Fibroblast of villous mesenchyme (primary cell): ENCODE measurements around the gene ERFE. TPM values are rescaled to one million over a fixed set of nuclear protein-coding genes. Genes with fewer than 3 reads are reported as not detected.

Experiments
- DNase-seq: peaks from one replicate; pipeline ENCODE4 v3.0.0-alpha.2; 2010; ENCODE audit warnings: low read depth
- H3K4me3 ChIP-seq: 2 replicates; pipeline ENCODE4 v1.5.1; 2011; ENCODE audit warnings: low read depth, mild to moderate bottlenecking, low read length
- CTCF ChIP-seq: IDR thresholded peaks from 2 replicates; pipeline ENCODE4 v1.5.1; 2012; ENCODE audit warnings: low read depth, mild to moderate bottlenecking, low read length; ENCODE audit not compliant: insufficient read depth
- total RNA-seq: library from RNA; depleted of rRNA; stranded (reverse); fragments of >200 nt; gene quantifications from 2 replicates; pipeline ENCODE4 v1.2.3, GENCODE V29; 2012

ERFE gene
- total RNA-seq, 1 donor, result 0.86 TPM

GRCh38 chr2:238163481-238164198 is 4.9 kb downstream of the ERFE start:
- DNase-seq, result no peak
- H3K4me3 ChIP-seq, result no peak overlapping the region
- TF ChIP-seq CTCF, result no peak

GRCh38 chr2:238164906-238165287 is 6.1 kb downstream of the ERFE start:
- TF ChIP-seq CTCF, result no peak
- no peak overlapping the region for H3K4me3 ChIP-seq
- no peak for DNase-seq

- no peak for DNase-seq
- H3K4me3 ChIP-seq, result no peak overlapping the region
- no peak for TF ChIP-seq CTCF
Observed at GRCh38 chr2:238165288-238165921, 6.6 kb downstream of the ERFE start.

GRCh38 chr2:238166391-238167343 is 7.9 kb downstream of the ERFE start:
- H3K4me3 ChIP-seq, result no peak overlapping the region
- no peak for TF ChIP-seq CTCF
- no peak for DNase-seq

- no peak overlapping the region for H3K4me3 ChIP-seq
- no peak for DNase-seq
- TF ChIP-seq CTCF, result no peak
Observed at GRCh38 chr2:238167344-238167715, 8.6 kb downstream of the ERFE start.

GRCh38 chr2:238167761-238168160 is 9.0 kb downstream of the ERFE start:
- no peak for DNase-seq
- no peak overlapping the region for H3K4me3 ChIP-seq
- TF ChIP-seq CTCF, result no peak
